ENCODE results near the gene EFNA5.
"Not testable (repeated sequence)": the region's sequence is repeated elsewhere in the genome, so short reads cannot be mapped to it uniquely, and the experiment has no call there.

Gene EFNA5

GRCh38 chr5:107365320-107366109 is 305.2 kb downstream of the EFNA5 start:
- peak; percentile 83 for DNase-seq (ENCODE audit: low read depth)

- DNase-seq (ENCODE audit: low read depth): no peak
These were observed 306.1 kb downstream of the EFNA5 start for GRCh38 chr5:107364443-107365319.

- no peak for DNase-seq (ENCODE audit: low read depth)
These were observed 307.0 kb downstream of the EFNA5 start for GRCh38 chr5:107363768-107364167.

GRCh38 chr5:107361945-107362344 is 308.8 kb downstream of the EFNA5 start:
- DNase-seq (ENCODE audit: low read depth): peak; percentile 45

GRCh38 chr5:107359916-107360234 is 310.9 kb downstream of the EFNA5 start:
- no peak for DNase-seq (ENCODE audit: low read depth)

- no peak for DNase-seq (ENCODE audit: low read depth)
These were observed 311.5 kb downstream of the EFNA5 start for GRCh38 chr5:107359033-107359915.

- DNase-seq (ENCODE audit: low read depth): no peak
These were observed 313.8 kb downstream of the EFNA5 start for GRCh38 chr5:107356891-107357290.

- no peak for DNase-seq (ENCODE audit: low read depth)
These were observed 318.2 kb downstream of the EFNA5 start for GRCh38 chr5:107352576-107352975.

- not testable (repeated sequence) for DNase-seq (ENCODE audit: low read depth)
These were observed 324.2 kb downstream of the EFNA5 start for GRCh38 chr5:107346580-107346979.

- DNase-seq (ENCODE audit: low read depth): no peak
These were observed 328.4 kb downstream of the EFNA5 start for GRCh38 chr5:107342371-107342770.

- no peak for DNase-seq (ENCODE audit: low read depth)
These were observed 329.2 kb downstream of the EFNA5 start for GRCh38 chr5:107341376-107342084.

- no peak for DNase-seq (ENCODE audit: low read depth)
These were observed 330.1 kb downstream of the EFNA5 start for GRCh38 chr5:107340631-107341030.

GRCh38 chr5:107338335-107338734 is 332.4 kb downstream of the EFNA5 start:
- no peak for DNase-seq (ENCODE audit: low read depth)

- DNase-seq (ENCODE audit: low read depth): no peak
These were observed 333.5 kb downstream of the EFNA5 start for GRCh38 chr5:107337281-107337680.

GRCh38 chr5:107331882-107332281 is 338.9 kb downstream of the EFNA5 start:
- no peak for DNase-seq (ENCODE audit: low read depth)

GRCh38 chr5:107331312-107331711 is 339.4 kb downstream of the EFNA5 start:
- DNase-seq (ENCODE audit: low read depth): no peak

GRCh38 chr5:107330903-107331302 is 339.8 kb downstream of the EFNA5 start:
- DNase-seq (ENCODE audit: low read depth): no peak

- DNase-seq (ENCODE audit: low read depth): no peak
These were observed 340.9 kb downstream of the EFNA5 start for GRCh38 chr5:107329850-107330249.

All from non-pigmented ciliary epithelial cell (primary cell).